GM18951 (cell line): ENCODE measurements around the gene NKAIN2.
"Not testable (repeated sequence)": the region's sequence is repeated elsewhere in the genome, so short reads cannot be mapped to it uniquely, and the experiment has no call there.

ENCODE experiments used
- POLR2A ChIP-seq: IDR thresholded peaks from 4 replicates; pipeline ENCODE4 v1.6.1; 2011; ENCODE audit warnings: mild to moderate bottlenecking; ENCODE audit not compliant: insufficient read length, insufficient read depth; ENCODE audit errors: extremely low read depth
- in situ Hi-C: fragments of 300-500 bp; cut with MboI; formaldehyde crosslinking; loops from one replicate; pipeline ENCODE4 v1.12.0; 2022; ENCODE audit warnings: low sequenced_read_pairs, mixed read lengths, inconsistent platforms; ENCODE audit not compliant: unreplicated experiment

The NKAIN2 gene

GRCh38 chr6:123980311-123980710 lies 176.6 kb downstream of the NKAIN2 start:
- in situ Hi-C loops = no loop called here
- TF ChIP-seq POLR2A = no peak

- in situ Hi-C loops = no loop called here
- no peak for TF ChIP-seq POLR2A
These were observed 183.3 kb downstream of the NKAIN2 start for GRCh38 chr6:123986938-123987337.

GRCh38 chr6:123989918-123990317 lies 186.3 kb downstream of the NKAIN2 start:
- in situ Hi-C loops = not testable (repeated sequence)

- no peak for TF ChIP-seq POLR2A
- in situ Hi-C loops = no loop called here
These were observed 186.7 kb downstream of the NKAIN2 start for GRCh38 chr6:123990376-123990775.

GRCh38 chr6:123994168-123994567 lies 190.5 kb downstream of the NKAIN2 start:
- in situ Hi-C loops = no loop called here
- no peak for TF ChIP-seq POLR2A

GRCh38 chr6:123994891-123995635 lies 191.4 kb downstream of the NKAIN2 start:
- no peak for TF ChIP-seq POLR2A
- in situ Hi-C loops = no loop called here

GRCh38 chr6:123997223-123997622 lies 193.6 kb downstream of the NKAIN2 start:
- in situ Hi-C loops = no loop called here
- TF ChIP-seq POLR2A = no peak

GRCh38 chr6:124002377-124003081 lies 198.9 kb downstream of the NKAIN2 start:
- no peak for TF ChIP-seq POLR2A
- in situ Hi-C loops = no loop called here

- in situ Hi-C loops = no loop called here
- TF ChIP-seq POLR2A = no peak
These were observed 203.6 kb downstream of the NKAIN2 start for GRCh38 chr6:124007266-124007665.

- TF ChIP-seq POLR2A = no peak
- in situ Hi-C loops = no loop called here
These were observed 204.6 kb downstream of the NKAIN2 start for GRCh38 chr6:124008000-124008987.

GRCh38 chr6:124008988-124009765 lies 205.5 kb downstream of the NKAIN2 start:
- TF ChIP-seq POLR2A = no peak
- in situ Hi-C loops = no loop called here

GRCh38 chr6:124010574-124010973 lies 206.9 kb downstream of the NKAIN2 start:
- in situ Hi-C loops = no loop called here
- no peak for TF ChIP-seq POLR2A

GRCh38 chr6:124011180-124011579 lies 207.5 kb downstream of the NKAIN2 start:
- in situ Hi-C loops = no loop called here
- TF ChIP-seq POLR2A = no peak

- in situ Hi-C loops = not testable (repeated sequence)
These were observed 218.4 kb downstream of the NKAIN2 start for GRCh38 chr6:124022051-124022450.
